Measurements from ENCODE around the gene VPS35L. TPM values are rescaled to one million over a fixed set of nuclear protein-coding genes. Genes with fewer than 3 reads are reported as not detected.

VPS35L gene
- total RNA-seq, 1 experiment from 2014 or later = 5.4 TPM

GRCh38 chr16:19688396-19689024, 133.0 kb downstream of the VPS35L start:
- no TSS peak for BruUV-seq (replicated peaks)
- H3K4me1 Mint-ChIP-seq (ENCODE audit: low read depth, unreplicated experiment) = no peaks in the 10 kb centered on the region

GRCh38 chr16:19689342-19689741, 133.8 kb downstream of the VPS35L start:
- Histone ChIP-seq H3K4me3 (ENCODE audit: low read depth, low read length) (no peak overlapping the region), H3K27me3 (replicated peaks; ENCODE audit: control insufficient read depth, insufficient read depth, low read length) (no peaks in the 10 kb centered on the region), H3K9me3 (no peaks in the 10 kb centered on the region), H3K4me1 (no peaks in the 10 kb centered on the region), H3K36me3 (ENCODE audit: control insufficient read depth, insufficient read depth, low read length) (no peaks in the 10 kb centered on the region)
- no peak for TF ChIP-seq CTCF (IDR thresholded peaks at IDR 0.05; ENCODE audit: insufficient read depth in 1 of 2, low read depth in 1 of 2, low read length in 1 of 2, severe bottlenecking in 1 of 2, unreplicated experiment in 1 of 2)
- Mint-ChIP-seq H3K27me3 (ENCODE audit: insufficient read depth, unreplicated experiment) (no peaks in the 10 kb centered on the region), H3K4me1 (ENCODE audit: low read depth, unreplicated experiment) (no peaks in the 10 kb centered on the region), H3K9me3 (ENCODE audit: unreplicated experiment) (no peaks in the 10 kb centered on the region), H3K27ac (ENCODE audit: unreplicated experiment) (no peak overlapping the region), H3K36me3 (ENCODE audit: insufficient read depth, unreplicated experiment) (no peaks in the 10 kb centered on the region), H3K4me3 (ENCODE audit: unreplicated experiment) (no peak overlapping the region)
- CTCF ChIA-PET = interaction anchor here (0.6 kb wide), 1 partner anchor 55 kb away, joined by 3 read pairs; no protein-coding TSS in a partner anchor
- DNase-seq = no peak
- POLR2A ChIA-PET = no interaction called here
- intact Hi-C loops (cut with micrococcal nuclease; ENCODE audit: unreplicated experiment) = no loop called here
- BruUV-seq (replicated peaks) = no TSS peak

More at GRCh38 chr16:19688396-19689024, 133.0 kb downstream of the VPS35L start:
- no peaks in the 10 kb centered on the region for H3K27me3 ChIP-seq (replicated peaks; ENCODE audit: control insufficient read depth, insufficient read depth, low read length)
- H3K9me3 Mint-ChIP-seq (ENCODE audit: unreplicated experiment) = no peaks in the 10 kb centered on the region
- no peaks in the 10 kb centered on the region for H3K36me3 Mint-ChIP-seq (ENCODE audit: insufficient read depth, unreplicated experiment)
- no peaks in the 10 kb centered on the region for H3K9me3 ChIP-seq
- CTCF ChIA-PET = interaction anchor here (0.6 kb wide), 1 partner anchor 54 kb away, joined by 3 read pairs; no protein-coding TSS in a partner anchor
- H3K4me1 ChIP-seq = no peaks in the 10 kb centered on the region
- TF ChIP-seq CTCF (IDR thresholded peaks at IDR 0.05; ENCODE audit: insufficient read depth in 1 of 2, low read depth in 1 of 2, low read length in 1 of 2, severe bottlenecking in 1 of 2, unreplicated experiment in 1 of 2) = no peak
- no peak for DNase-seq
- H3K4me3 Mint-ChIP-seq (ENCODE audit: unreplicated experiment) = no peak overlapping the region
- intact Hi-C loops (cut with micrococcal nuclease; ENCODE audit: unreplicated experiment) = no loop called here
- POLR2A ChIA-PET = no interaction called here
- no peak overlapping the region for H3K27ac Mint-ChIP-seq (ENCODE audit: unreplicated experiment)
- no peaks in the 10 kb centered on the region for H3K36me3 ChIP-seq (ENCODE audit: control insufficient read depth, insufficient read depth, low read length)
- H3K27me3 Mint-ChIP-seq (ENCODE audit: insufficient read depth, unreplicated experiment) = no peaks in the 10 kb centered on the region
- H3K4me3 ChIP-seq (ENCODE audit: low read depth, low read length) = no peak overlapping the region

GRCh38 chr16:19690196-19690595, 134.7 kb downstream of the VPS35L start:
- Mint-ChIP-seq H3K4me3 (ENCODE audit: unreplicated experiment) (no peak overlapping the region), H3K36me3 (ENCODE audit: insufficient read depth, unreplicated experiment) (no peaks in the 10 kb centered on the region), H3K27ac (ENCODE audit: unreplicated experiment) (no peak overlapping the region), H3K9me3 (ENCODE audit: unreplicated experiment) (no peaks in the 10 kb centered on the region), H3K4me1 (ENCODE audit: low read depth, unreplicated experiment) (no peaks in the 10 kb centered on the region), H3K27me3 (ENCODE audit: insufficient read depth, unreplicated experiment) (no peaks in the 10 kb centered on the region)
- CTCF ChIA-PET = no interaction called here
- H3K4me1 ChIP-seq = no peaks in the 10 kb centered on the region
- TF ChIP-seq CTCF (IDR thresholded peaks at IDR 0.05; ENCODE audit: insufficient read depth in 1 of 2, low read depth in 1 of 2, low read length in 1 of 2, severe bottlenecking in 1 of 2, unreplicated experiment in 1 of 2) = no peak
- no peak for DNase-seq
- H3K36me3 ChIP-seq (ENCODE audit: control insufficient read depth, insufficient read depth, low read length) = no peaks in the 10 kb centered on the region
- POLR2A ChIA-PET = interaction anchor here (1.0 kb wide), 1 partner anchor 106 kb away, joined by 3 read pairs; no protein-coding TSS in a partner anchor
- no peaks in the 10 kb centered on the region for H3K9me3 ChIP-seq
- BruUV-seq (replicated peaks) = no TSS peak
- intact Hi-C loops (cut with micrococcal nuclease; ENCODE audit: unreplicated experiment) = no loop called here
- no peak overlapping the region for H3K4me3 ChIP-seq (ENCODE audit: low read depth, low read length)
- H3K27me3 ChIP-seq (replicated peaks; ENCODE audit: control insufficient read depth, insufficient read depth, low read length) = no peaks in the 10 kb centered on the region

Data from Caco-2 (cell line).